Ecto neural progenitor cell (in vitro differentiated cells): ENCODE measurements around the gene HACD2.
"Not testable (repeated sequence)": the region's sequence is repeated elsewhere in the genome, so short reads cannot be mapped to it uniquely, and the experiment has no call there.

Experiments
- DNase-seq: peaks from one replicate; pipeline ENCODE4 v3.0.0-alpha.2; 2018; ENCODE audit warnings: low spot score

HACD2 gene

DNA sequence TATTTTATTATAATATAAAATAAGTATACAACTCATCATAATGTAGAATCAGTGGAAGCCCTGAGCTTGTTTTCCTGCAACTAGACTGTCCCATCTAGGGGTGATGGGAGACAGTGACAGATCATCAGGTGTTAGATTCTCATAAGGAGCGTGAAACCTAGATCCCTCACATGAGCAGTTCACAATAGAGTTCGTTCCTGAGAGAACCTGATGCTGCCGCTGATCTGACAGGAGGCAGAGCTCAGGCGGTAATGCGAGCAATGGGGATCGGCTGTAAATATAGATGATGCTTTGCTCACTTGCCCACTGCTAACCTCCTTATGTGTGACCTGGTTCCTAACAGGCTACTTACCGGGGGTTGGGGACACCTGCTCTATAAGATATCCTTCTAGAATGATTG lies 26.8 kb upstream of the HACD2 start:
- not testable (repeated sequence) for DNase-seq

DNA sequence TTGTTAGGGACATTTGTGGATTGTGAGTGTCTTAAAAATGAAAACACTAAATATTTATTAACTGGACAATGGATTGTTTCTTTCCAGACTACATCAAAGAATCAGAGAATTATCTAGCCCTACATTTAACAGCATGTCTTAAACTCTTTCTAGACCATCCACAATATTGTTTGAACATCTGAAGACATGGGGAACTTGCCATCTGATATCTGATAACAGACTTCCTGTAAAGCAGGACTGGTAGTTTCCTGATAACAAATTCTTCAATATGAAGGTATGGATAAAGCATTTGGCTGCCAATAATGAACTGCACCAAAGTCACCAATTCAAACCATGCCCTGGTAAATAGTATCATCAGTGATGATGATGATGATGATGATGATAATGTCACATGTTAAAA lies 26.2 kb upstream of the HACD2 start:
- DNase-seq, result no peak

DNA sequence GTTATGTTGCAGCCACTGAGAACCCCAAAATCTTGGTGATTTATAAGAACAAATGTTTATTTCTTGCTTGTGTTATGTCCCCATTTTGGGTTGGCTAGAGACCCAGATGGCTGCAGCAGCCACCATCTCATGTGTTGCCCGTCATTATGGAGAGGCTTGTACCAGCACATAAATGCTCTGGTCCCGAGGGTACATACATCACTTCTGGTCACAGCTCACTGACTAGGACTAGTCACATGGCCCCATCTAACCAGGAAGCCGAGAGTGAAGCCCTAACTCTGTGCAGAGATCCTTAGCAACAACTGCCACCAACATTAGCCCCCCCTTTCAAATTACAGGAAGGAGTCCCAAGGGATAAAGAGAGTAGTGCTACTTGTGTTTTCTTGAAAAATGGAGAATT lies 25.5 kb upstream of the HACD2 start:
- DNase-seq, result no peak

DNA sequence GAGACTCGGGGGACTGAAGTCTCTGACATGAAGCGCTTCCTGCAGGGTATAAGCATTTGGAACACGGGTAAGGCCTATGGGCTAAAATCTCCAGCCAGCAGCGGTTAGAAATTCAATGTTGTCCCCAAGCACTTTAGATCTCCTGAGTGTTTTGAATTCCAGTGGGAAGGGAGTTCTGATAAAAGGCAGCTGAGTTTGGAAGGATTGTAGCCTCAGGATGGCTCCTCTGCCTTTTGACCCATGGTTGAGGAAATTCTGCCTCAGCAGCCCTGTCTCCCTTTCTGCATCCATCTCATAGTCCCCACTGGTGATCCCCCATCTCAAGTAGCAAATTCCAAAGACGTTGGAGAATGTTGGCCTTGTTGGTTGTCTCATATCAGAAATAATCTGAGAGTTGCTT lies 24.2 kb upstream of the HACD2 start:
- DNase-seq, result no peak

DNA sequence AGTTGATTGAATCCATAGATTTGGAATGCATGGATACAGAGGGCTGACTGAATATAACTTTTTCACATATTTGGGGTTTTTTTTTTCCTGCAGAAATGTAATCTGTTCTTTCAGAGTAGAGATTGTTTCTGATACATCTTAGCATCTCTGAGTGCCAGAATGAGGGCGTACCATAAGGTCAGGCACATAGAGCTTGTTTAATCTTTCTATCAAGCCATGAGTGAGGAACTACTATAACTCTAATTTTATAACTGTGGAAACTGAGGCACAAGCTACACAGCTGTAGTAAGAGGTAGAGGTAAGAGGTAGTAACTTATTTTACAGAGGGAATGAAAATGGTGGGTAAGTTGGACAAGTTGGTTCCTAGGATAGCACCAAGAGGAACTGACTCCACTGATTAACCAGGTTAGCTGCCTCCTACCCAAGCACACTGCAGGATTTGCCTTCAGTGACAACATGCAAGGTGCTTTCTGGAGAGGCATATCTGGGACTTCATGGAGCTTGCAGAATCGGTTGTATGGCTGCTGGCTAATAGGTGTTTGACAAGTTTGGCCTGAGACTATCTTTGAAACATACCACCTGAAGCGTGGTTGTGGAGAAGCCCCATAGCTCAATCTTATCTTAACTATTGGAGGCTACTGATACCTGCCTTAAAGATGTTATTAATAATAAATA lies 23.5 kb upstream of the HACD2 start:
- no peak for DNase-seq

DNA sequence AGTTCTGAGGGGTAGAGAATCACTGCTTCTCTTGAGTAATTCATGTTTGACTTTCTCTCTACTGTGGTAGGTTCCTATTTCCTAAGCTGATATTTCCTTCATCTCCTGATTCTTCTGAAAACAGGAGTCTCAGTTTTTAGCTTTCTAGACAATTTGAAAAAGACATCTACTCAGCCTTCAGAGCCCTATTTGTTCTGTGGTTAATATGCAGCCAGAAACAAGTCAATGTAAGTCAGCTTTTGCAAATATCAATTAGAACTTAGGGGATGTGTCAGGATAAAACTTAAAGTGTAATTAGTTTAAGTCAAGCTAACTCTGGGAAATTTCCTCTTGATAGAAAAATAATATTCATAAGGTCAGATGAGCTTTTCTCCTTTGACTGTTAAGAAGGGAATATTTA lies 21.7 kb upstream of the HACD2 start:
- DNase-seq, result no peak

DNA sequence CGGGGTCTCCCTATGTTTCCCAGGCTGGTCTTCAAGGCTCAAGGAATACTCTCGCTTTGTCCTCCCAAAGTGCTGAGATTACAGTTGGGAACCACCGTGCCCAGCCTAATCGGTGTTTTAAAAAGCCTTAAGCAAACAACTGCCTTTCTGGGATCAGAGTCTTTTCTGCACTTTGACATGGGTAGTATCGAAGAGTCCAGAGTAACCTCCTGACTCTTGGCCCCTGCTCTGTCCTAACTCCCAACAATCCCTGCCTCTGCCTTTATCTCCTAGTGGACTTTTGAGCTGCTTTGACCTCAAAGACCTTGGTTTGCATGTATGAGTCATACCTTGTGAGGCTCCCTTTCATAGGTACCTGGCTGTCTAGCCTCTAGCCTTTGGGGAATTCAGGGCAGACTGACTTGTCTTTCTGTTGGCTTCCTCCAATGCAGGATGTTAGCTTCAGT lies 21.0 kb upstream of the HACD2 start:
- DNase-seq, result no peak

DNA sequence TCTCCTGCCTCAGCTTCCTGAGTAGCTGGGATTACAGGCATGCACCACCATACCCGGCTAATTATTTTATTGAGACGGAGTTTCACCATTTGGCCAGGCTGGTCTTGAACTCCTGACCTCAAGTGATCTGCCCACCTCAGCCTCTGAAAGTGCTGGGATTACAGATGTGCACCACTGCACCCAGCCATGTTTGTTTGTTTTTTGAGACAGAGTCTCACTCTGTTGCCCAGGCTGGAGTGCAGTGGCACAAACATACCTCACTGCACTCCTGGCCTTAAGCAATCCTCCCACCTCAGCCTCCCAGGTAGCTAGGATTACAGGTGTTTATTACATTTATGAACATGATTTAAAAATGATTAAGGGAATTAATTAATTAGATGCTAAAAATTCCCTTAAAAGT lies 18.3 kb upstream of the HACD2 start:
- not testable (repeated sequence) for DNase-seq

DNA sequence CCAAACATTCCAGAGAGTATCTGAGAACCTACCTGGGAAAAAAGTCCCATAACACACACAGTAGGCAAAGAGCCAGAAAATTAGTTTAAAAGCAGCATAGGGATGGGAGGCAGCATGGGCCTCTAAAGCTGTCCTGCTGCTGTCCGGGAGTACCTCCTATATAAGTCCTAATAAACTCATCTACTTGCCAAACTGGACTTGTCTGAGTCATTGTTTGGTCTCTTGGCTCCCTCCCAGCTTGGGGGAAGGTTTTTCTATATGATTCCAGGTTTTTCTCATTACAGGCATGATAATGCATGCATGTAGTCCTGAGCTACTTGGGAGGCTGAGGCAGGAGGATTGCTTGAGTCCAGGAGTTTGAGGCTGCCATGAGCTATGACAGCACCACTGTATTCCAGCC lies 17.5 kb upstream of the HACD2 start:
- no peak for DNase-seq

DNA sequence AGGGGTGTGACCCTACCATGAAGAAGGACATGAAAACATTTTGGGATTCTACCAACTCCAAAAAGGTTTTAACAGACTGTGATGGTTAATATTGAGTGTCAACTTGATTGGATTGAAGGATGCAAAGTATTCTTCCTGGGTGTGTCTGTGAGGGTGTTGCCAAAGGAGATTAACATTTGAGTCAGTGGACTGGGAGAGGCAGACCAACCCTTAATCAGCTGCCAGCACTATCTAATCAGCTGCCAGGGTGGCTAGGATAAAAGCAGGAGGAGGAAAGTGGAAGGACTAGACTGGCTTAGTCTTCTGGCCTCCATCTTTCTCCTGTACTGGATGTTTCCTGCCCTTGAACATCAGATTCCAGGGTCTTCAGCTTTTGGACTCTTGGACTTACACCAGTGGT lies 16.0 kb upstream of the HACD2 start:
- not testable (repeated sequence) for DNase-seq

DNA sequence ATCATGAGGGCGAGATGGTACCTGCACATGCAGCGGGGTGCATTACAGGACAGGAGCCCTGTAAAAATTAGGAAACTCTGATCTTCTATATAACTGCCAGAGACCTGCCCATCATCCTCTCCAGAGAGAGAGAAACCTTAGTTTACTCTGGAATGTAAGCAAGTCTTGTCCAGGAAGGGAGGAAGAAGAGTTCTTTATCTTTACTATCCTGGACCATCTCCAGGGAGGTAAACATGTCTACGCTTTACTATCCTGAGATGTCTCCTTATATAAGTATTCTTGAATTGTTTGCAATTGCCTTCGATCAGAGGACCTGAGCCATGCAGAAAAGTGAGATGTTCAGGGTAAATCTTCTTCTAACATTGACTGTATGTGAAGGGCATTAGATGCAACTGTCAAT lies 12.7 kb upstream of the HACD2 start:
- DNase-seq, result no peak

DNA sequence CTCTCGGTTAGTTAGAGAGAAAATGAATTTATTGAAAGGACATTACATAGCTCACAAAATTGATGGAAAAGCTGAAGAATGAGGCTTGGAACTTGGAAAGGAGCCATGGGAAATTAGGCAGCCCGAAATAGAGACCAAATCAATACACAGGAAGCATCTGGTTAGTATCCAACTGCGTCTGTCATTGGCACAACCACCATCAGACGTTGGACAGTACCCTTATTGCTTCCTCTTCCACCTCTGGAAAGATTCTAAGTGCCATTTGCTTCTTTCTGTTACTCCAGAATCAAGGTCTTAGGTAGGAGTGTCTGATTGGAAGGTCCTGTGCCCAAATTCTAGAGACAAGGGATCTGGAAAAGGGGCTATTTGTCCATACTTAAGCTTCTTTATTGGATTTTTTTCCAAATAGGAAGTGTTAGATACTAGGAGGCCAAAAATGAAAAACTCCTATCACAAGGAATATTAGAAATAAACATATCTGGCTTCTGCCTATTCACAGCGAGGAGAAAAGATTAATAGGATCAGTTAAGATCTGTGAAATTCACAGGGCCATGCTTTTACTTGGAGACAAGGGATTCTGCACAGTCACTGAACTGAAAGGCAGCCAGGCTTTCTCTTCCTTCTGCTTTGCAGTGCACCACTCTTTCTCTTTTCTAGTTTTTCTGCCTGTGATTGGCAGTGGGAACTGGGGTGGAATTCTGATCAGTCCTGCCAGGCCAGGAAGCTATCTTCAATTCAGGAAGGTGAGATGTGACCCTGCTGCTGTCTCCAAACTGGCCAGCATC lies 10.7 kb upstream of the HACD2 start:
- DNase-seq, result no peak

DNA sequence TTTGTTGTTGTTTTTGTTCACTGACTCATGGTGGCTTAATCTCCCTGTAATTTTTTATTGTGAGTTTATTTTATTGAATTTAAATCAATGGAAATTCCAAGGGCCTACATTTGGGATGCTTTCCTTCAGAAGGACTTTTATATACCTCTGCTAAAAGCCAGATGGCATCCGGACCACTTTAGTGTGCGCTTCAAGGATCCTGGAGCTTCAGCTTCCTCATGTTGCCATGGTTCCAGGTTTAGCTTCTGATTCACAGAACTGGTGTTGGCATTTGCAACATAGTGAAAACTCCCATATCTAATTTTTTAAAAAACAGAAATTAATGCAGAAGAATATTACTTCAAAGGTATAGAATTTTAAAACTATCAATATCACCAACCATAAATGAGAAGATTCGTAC lies 8.5 kb upstream of the HACD2 start:
- no peak for DNase-seq

DNA sequence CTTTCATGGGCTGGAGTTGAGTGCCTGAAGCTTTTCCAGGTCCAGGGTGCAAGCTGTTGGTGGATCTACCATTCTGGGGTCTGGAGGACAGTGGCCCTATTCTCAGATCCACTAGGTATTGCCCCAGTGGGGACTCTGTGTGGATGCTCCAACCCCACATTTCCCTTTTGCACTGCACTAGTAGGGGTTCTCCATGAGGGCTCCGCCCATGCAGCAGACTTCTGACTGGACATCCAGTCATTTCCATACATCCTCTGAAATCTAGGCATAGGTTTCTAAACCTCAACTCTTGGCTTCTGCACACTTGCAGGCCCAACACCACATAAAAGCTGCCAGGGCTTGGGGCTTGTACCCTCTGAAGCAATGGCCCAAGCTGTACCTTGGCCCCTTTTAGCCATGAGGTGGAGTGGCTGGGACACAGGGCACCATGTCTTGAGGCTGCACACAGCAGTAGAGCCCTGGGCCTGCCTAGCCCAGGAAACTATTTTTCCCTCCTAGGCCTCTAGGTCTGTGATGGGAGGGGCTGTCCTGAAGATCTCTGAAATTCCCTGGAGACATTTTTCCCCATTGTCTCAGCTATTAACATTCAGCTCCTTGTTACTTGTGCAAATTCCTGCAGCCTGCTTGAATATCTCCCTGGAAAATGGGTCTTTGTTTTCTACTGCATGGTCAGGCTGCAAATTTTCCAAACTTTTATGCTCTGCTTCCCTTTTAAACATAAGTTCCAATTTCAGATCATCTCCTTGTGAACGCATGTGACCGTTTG lies 6.0 kb upstream of the HACD2 start:
- DNase-seq, result no peak

DNA sequence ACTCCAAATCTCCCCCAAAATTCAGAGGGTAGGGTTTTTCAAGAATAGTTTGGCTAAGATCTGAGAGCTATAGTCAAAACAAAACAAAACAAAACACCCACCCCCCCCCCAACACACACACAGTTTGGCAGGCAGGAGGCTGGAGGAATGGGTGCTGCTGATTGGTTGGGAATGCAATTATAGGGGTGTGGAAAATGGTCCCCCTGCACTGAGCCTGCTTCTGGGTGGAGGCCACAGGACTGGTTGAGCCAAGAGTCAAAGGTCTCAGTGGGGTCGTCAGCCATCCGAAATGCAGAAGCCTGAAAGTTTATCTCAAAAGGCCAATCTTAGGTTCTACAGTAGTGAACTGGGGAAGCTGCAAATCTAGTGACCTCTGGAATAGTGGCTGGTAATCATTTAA lies 2.5 kb upstream of the HACD2 start:
- DNase-seq, result no peak

DNA sequence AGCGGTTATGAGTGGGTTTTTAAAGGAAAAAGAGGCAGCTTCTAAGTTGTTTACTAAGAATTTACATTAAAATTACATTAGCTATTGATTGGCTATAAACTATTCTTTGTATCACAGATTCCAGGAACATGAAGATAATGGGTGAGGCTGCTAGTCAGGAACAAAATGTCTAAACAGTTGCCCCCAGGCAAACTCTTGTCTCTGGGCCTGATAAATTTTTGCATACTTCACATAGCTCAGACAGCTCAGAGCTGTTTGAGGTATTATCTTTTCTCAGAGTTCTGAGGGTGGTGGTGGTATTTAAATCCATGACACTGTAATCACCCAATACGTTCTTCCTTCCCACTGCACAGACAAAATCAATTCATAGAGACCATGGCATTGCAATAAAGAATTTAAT lies 2.1 kb upstream of the HACD2 start:
- no peak for DNase-seq

DNA sequence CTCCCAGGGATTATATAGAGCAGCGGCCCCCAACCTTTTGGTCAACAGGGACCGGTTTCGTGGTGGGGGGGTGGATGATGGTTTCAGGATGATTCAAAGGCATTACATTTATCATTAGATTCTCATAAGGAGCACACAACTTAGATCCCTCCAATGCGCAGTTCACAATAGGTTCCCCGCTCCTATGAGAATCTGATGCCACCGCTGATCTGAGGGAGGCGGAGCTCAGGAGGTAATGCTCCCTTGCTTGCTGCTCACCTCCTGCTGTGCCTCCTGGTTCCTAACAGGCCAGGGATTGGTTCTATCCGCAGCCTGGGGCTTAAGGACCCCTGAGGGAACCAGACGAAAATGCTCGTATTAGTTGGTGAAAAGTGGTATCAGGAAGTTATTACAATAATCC lies 1.3 kb upstream of the HACD2 start:
- peak; percentile 73 for DNase-seq

DNA sequence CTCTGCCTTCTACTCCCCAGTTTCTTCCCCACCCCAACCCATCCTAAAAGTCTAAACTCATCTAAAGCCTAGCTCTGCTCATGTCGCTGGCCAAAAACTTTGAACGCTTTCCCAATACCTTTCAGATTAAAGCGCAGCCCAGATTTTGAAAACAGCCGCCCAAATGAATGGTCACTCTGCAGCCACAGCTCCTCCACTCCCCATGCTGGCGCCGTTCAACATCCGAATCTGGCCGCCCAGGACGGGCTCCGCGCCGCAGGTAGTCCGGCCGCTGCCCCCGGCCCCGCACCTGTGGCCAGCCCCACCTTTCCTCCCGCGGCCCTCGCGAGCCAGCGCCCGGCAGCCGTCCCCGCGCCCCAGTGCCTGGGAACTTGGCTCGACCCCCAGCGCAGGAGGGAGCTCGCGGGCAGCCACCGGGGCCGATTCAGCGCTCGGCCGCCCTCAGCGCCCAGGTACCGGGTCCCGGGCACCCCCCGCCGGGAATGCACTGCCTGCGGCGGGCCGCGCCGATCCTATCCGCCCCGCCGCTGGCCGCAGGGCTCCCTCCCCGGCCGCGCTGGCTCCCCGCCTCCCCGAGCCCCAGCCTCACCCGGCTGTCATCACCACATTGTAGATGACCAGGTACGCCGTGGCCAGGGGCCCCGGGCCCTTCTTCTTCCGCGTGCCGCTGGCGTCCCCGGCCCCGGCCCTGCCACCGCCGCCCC lies 417 bp downstream of the HACD2 start:
- no peak for DNase-seq

DNA sequence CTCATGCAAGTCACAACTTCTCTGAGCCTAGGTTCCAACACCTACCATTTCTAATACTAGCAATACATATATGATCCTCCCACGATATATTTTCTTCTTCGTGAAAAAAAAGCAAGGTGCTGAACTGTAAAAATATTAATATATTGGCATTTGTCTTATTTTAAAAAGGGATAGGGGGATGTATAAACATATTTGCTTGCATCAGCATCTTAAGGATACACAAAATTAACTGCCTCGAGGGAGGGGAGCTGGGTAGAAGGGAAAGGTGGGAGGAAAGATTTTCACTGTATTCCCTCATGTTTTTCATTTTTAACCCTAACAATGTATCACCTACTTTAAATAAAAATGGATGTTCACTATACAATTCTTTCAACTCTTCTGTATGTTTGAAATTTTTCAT lies 1.3 kb downstream of the HACD2 start:
- no peak for DNase-seq

DNA sequence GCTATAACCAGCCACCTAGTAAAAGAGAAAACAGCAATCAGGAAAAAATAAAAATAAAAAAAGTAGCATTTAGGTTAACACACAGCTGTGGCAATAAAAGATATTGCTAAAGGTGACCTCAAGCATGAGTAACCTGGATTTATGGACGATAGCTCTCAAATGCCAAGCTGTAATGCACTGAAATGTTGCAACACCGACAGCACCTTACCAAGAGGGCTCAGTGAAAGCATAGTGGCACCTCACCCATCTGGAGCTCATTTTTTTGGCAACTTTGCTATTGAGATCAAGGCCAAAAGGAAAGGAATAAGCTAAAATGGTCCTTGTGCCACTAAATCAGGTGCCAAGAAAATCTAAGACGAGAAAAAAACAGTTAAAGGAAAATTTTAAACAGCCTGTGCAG lies 2.5 kb downstream of the HACD2 start:
- no peak for DNase-seq

DNA sequence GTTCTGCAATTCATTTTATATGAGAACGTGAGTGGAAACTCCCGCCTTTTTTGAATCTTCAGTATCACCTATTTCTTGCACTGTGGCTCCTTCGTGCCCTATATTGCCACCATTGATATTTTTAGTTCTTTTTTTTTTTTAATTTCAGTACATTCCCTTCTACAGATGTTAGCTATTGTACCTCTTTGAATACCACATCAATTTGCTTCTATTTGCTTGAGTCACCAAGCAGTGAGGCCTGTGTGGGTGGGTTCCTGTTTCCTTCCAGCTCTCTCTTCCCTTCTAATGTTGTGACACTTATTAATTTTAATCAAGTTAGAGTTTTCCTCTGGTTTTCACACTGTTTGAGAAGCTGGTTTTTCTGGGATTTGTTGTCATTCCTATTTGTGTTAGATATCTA lies 8.7 kb downstream of the HACD2 start:
- no peak for DNase-seq

DNA sequence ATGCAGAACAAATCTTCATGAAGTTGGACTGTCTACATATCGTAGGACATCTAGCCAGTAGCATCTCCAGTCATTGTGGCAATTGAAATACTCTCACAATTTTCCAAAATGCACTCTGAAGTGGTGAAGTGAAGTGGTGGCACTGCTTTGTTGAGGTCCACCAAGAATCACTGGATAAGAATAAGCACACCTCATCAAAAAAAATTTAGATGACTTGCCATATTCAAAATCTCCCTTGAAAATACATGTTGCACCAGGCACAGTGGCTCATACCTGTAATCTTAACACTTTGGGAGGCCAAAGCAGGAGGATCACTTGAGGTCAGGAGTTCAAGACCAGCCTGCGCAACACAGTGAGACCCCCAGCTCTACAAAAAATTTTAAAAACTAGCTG lies 12.9 kb downstream of the HACD2 start:
- no peak for DNase-seq
